ENCODE results near the gene GABRB2.

The GABRB2 gene

DNA sequence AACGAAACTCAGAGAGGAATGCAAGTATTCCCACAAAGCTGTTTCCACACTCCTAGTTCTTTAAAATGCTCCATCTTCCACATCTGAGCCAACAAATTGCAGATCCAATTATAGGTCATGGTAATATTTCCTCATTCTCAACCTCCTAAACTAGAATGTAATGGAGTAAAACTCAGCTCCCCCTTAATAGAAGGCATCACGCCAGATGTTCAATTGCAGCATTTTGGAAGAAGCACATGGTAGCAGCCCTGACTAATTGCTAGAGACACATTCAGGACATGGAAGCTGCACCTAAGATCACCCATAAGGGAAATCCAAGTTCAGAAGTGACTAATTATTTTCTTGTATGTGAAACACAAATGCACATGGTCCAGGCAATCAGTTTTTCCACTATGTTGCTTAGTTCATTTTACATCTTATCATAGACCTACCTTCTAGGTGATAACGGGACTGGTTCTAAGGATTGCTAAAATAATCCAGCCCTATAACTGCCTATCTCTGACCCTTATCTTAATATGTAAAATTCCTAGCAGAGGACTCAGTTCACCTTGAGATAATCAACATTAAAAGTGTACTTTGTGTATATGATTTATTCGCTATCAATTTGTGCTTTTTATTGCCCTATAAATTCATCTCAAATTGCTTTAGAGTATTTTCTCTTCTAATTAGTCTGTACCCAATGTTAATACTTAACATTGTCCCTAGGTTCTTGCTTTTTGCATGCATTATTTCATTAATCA lies 75.1 kb downstream of the GABRB2 start:
- DNase-seq (ENCODE audit: low read depth): no peak

GRCh38 chr5:161467703-161468102 lies 78.8 kb downstream of the GABRB2 start:
- no peak for DNase-seq (ENCODE audit: low read depth)

DNA sequence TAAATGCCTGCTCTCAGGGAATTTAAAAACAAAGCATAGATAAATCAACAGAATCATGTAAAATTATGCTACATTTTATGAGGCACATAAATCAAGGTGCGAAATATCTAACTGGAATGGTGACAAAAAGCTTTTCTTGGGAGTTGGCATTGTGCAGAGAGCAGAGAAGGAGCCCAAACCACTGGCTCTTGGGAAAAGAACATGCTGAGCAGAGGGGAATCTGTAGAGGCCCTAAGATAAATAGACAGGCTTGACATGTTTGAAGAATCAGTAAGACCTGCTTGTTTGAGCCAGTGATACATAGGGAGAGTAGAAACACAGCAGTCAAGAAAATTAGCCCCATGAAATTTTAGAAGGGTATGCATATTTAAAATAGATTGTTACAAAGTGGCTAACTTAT lies 85.8 kb downstream of the GABRB2 start:
- DNase-seq (ENCODE audit: low read depth): no peak

GRCh38 chr5:161446655-161447054 lies 99.9 kb downstream of the GABRB2 start:
- no peak for DNase-seq (ENCODE audit: low read depth)

- no peak for DNase-seq (ENCODE audit: low read depth)
These were observed 104.1 kb downstream of the GABRB2 start for GRCh38 chr5:161442471-161442870.

DNA sequence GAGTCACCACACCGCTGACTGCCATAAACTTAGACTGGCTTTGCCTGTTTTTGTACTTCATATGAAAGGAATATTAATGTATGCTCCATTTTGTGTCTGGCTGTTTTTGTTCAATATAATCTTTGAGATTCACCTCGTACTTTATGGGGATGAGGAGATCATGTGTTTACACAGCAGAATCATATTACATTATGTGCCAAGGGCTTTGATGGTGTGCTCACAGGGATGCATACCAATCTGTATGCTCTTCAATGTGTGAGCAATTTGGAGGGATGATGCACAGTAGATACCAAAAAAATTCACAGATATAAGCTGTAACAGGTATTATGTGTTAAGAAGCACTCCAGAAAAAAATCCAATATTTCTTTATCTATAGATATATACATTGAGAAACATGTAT lies 113.7 kb downstream of the GABRB2 start:
- no peak for DNase-seq (ENCODE audit: low read depth)

- DNase-seq (ENCODE audit: low read depth): no peak
These were observed 114.6 kb downstream of the GABRB2 start for GRCh38 chr5:161431963-161432362.

DNA sequence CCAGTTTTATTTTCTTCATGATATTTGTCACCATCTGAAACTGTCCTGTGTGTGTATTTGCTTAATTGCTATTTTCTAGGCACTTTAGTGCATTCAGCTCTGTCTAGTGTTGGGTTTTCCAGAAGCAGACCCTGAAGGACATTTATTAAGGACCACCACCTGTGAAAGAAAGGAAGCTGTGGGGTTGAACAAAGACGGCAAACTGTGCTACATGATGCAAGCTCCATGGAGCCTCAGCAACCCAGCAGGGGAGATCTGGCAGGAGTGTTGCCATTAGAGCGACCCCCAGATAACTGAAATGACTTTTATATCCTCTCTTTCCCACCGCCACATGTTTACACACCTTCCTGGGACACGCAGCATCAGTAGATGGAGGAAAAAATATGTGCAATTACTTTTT lies 125.5 kb downstream of the GABRB2 start:
- no peak for DNase-seq (ENCODE audit: low read depth)

GRCh38 chr5:161420521-161420920 lies 126.0 kb downstream of the GABRB2 start:
- no peak for DNase-seq (ENCODE audit: low read depth)

DNA sequence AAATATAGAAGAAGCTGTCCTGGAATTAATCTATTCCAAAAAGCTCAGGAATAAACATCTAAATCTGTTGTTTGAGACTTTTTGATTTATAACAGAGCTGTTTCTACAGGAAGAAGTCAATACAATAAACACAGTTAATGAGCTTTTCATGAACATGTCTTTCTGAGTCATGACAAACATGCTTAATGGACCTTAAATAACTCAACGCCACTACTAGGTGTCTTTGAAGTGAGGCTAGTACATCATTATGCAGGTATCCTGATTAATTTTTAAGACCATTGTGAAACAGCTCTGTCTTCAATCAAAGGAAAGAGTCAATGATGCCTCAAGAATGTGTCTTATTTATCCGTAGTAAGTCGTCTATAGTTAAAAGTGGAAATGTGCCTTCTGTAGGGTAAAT lies 131.6 kb downstream of the GABRB2 start:
- DNase-seq (ENCODE audit: low read depth): no peak

- no peak for DNase-seq (ENCODE audit: low read depth)
These were observed 132.5 kb downstream of the GABRB2 start for GRCh38 chr5:161414037-161414436.

- DNase-seq (ENCODE audit: low read depth): no peak
These were observed 133.7 kb downstream of the GABRB2 start for GRCh38 chr5:161412792-161413191.

GRCh38 chr5:161411156-161411555 lies 135.4 kb downstream of the GABRB2 start:
- no peak for DNase-seq (ENCODE audit: low read depth)

DNA sequence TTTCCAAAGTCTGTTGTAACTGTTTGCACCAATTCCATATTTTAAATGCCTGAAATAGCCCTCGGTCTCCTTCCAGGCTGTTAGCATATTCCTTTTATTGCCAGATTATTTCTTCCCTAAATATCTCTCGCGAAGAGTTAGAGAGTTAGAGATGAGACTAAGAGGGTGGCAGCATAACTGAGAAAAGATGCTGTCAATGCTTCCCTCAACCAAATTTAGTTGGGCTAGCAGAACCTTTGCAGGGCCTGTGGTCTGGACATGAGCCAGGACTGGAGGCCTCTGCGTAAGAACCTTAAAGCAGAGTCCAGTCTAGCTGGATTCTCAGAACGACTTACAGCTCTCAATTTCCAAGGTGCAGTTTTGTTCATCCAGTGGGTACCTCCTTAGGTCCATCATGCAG lies 135.9 kb downstream of the GABRB2 start:
- no peak for DNase-seq (ENCODE audit: low read depth)

DNA sequence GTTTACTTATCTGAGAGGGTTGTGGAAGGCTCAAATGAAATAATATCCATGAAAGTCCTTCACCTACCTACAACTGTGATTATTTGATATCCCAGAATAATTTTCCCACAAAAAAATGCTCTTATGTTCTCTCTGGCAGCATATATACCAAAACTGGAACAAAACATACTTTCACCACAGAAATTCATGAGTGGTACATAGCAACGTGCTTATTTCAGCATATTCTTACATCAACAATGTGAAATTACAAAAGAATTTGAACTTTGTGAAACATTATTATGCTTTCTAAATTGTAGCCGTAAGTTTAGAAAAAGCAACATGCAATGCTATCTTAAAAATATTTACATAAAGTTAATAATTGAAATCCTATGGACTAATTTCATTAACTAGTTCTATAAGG lies 137.1 kb downstream of the GABRB2 start:
- no peak for DNase-seq (ENCODE audit: low read depth)

DNA sequence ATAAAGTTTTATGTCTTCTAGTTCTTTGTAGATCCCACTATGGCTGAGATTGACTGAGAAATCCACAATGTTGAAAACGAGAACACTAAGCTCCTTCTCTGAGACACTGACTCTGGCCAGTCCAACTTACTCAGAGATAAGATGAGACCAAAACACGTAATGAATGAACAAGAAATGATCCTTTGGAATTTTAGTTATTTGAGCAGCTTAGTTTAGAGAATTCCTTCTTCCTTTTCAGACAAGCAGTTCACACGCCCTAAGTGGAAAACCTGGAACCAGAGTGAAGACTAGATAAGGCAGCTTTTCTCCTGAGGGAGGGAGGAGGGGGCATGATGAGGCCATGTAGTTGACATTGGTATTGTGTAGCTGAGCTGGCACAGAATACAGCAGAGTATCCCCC lies 139.6 kb downstream of the GABRB2 start:
- DNase-seq (ENCODE audit: low read depth): no peak

DNA sequence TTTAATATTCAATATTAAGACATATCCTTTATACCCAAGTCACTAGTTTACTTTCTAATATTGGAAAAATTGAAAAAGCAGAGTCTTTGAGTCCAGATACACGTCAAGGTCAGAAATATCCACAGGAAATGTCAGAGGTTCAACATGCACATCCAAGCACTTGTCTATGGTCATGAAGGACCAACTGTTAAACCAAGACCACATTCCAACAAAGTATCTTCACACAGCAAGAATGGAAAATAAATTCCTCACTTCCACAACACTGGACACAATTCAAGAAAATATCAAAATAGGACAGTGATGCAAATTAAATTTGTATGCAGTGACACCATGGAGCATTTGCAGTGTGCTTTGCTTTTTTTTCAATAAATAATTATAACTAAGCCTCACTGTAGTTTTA lies 142.5 kb downstream of the GABRB2 start:
- DNase-seq (ENCODE audit: low read depth): no peak

GRCh38 chr5:161403121-161403520 lies 143.4 kb downstream of the GABRB2 start:
- DNase-seq (ENCODE audit: low read depth): no peak

DNA sequence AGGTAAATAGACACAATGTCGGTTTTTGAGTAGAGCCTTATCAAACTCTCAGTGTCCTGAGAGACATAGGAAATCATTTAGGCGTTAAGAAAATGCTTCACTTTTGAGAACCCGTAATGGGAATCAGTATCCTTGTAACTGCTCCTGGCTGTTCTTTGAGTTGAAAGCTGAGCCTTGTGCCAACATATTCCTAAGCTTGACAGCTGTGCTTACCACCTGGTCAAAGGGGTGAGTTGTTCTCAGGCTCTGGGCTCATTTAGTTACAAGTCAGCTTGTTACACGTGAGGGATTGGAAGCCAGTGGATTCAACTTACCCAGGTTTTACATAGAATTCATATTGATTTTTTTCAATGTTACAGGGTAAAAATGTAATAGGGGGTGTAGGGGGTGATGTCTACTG lies 145.9 kb downstream of the GABRB2 start:
- DNase-seq (ENCODE audit: low read depth): no peak

DNA sequence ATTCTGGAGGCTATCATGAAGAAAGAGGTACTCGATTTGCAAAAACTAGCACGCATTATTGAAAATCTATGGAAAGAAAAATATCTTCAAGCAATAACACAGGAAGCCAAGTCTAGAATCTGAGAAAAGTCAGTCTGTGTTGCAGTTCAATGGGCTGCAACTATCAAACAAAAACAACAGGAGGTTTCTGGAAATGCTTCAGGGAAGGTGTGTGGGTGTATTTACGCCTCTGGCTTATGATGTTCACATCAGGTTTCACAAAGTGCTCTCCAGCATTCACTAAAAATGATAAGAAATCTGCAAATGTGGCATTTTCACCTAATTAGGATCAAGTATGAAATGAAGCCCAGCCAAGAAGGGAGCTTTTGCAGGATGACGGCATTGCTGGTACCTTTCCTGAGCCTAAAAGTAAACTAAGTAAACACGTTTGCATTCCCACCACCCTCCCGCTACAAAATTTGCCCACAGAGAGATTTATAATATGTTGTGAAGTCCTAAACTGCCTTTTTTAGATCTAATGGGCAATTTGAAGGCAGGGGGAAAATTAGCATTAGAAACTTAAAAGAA lies 146.4 kb downstream of the GABRB2 start:
- DNase-seq (ENCODE audit: low read depth): no peak

- DNase-seq (ENCODE audit: low read depth): no peak
These were observed 149.1 kb downstream of the GABRB2 start for GRCh38 chr5:161397448-161397847.

- no peak for DNase-seq (ENCODE audit: low read depth)
These were observed 150.4 kb downstream of the GABRB2 start for GRCh38 chr5:161396171-161396570.

DNA sequence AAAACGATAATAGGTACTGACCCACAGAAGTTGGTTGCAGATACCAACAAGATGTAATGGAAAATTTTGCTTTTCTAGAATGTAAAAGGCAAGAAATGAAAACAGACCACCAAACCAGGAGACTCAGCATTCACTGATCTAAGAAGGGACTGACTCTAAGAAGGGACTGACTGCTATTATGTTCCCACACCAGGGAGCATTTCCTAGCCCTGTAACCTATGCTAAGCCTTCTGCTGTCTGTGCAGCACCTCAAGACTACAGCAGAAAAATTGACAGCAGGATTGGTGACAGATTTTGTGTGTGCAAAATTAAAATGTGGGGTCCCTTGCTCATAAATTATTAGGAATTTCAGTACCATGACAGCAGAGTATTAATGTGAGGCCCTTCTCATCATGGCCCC lies 154.8 kb downstream of the GABRB2 start:
- DNase-seq (ENCODE audit: low read depth): no peak

DNA sequence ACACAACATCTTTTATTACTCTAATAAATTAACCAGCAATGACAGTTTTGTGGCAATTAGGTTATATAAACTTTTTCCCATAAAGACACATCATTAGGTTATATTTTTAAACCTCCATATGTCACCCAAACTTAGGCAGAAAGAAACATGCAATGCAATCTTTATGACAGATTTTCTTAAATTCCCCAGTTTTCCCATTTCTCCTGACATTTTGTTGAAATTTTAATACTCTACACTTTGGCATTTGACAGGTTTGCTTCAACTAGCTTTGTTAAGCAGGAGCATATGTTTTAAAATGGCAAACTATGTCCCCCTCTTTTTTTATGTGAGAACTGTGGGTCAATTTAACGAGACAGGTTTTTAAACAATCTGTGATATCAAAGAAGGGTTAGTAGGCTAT lies 155.5 kb downstream of the GABRB2 start:
- no peak for DNase-seq (ENCODE audit: low read depth)
